SK-N-MC (cell line): ENCODE data around the gene CFAP74.

Source experiments
- EZH2 ChIP-seq: fragments of 200-600 bp; sonication (generic); IDR thresholded peaks from one replicate; pipeline ENCODE4 v1.6.1; 2017; ENCODE audit warnings: antibody characterized with exemption
- FOXP2 ChIP-seq: optimal IDR thresholded peaks from 2 replicates; pipeline ENCODE3; 2011; ENCODE audit warnings: mild to moderate bottlenecking, moderate library complexity; ENCODE audit not compliant: insufficient read depth; ENCODE audit errors: extremely low read length, control extremely low read depth
- POLR2AphosphoS5 ChIP-seq: IDR thresholded peaks from 2 replicates; pipeline ENCODE4 v1.6.1; 2012; ENCODE audit warnings: mild to moderate bottlenecking, low read depth, low read length, borderline replicate concordance

DNA sequence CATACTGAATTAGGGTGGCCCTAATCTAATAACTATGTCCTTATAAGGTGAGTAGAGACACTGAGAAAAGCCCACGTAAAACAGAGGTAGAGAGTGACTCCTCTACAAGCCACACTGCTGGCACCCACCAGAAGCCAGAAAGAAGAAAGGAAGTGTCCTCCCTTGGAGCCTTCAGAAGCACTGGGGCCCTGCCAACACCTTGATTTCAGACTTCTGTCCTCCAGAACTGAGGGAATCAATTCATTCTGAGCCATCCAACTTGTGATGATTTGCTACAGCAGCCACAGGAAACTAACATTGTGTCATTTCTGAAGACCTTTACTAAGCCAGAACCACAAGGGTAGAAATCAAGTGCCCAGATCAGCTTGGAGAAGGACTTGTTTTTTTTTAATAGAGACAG is 127.7 kb downstream of the CFAP74 start:
- TF ChIP-seq EZH2 (no peak), POLR2AphosphoS5 (no peak), FOXP2 (no peak)
